Suprapubic skin (tissue), 4 donors: ENCODE results near the gene PDE9A. TPM values are rescaled to one million over a fixed set of nuclear protein-coding genes. Genes with fewer than 3 reads are reported as not detected.
A peak's percentile ranks its signal among the peaks of the same experiment; 100 is the strongest.
"Not testable (repeated sequence)": the region's sequence is repeated elsewhere in the genome, so short reads cannot be mapped to it uniquely, and the experiment has no call there.

Source experiments
- DNase-seq, 2 donors: peaks; one replicate each; pipeline ENCODE4 v3.0.0-alpha.2; 2019; ENCODE audit warnings: low spot score in 2 of 2
- H3K27ac ChIP-seq: fragments of 200-600 bp; sonication (generic); one replicate; pipeline ENCODE4 v1.5.1; 2019
- H3K27me3 ChIP-seq: fragments of 200-600 bp; sonication (generic); one replicate; pipeline ENCODE4 v1.5.1; 2019
- H3K36me3 ChIP-seq: fragments of 200-600 bp; sonication (generic); one replicate; pipeline ENCODE4 v1.5.1; 2019
- H3K4me1 ChIP-seq: fragments of 200-600 bp; sonication (generic); one replicate; pipeline ENCODE4 v1.5.1; 2019
- H3K4me3 ChIP-seq: fragments of 200-600 bp; sonication (generic); one replicate; pipeline ENCODE4 v1.5.1; 2019; ENCODE audit warnings: mild to moderate bottlenecking
- H3K9me3 ChIP-seq: fragments of 200-600 bp; sonication (generic); one replicate; pipeline ENCODE4 v1.5.1; 2019
- CTCF ChIP-seq, 2 donors: fragments of 200-600 bp in 1 of 2; fragments of 450-650 bp in 1 of 2; sonication (generic) in 1 of 2; IDR thresholded peaks; one replicate each; pipeline ENCODE4 v1.5.1; 2016 to 2019; ENCODE audit warnings: antibody characterized with exemption in 2 of 2, mild to moderate bottlenecking in 1 of 2, moderate library complexity in 1 of 2
- EP300 ChIP-seq: sonication (generic); formaldehyde crosslinking; IDR thresholded peaks from one replicate; pipeline ENCODE4 v1.6.1; 2017; ENCODE audit warnings: antibody characterized with exemption
- POLR2A ChIP-seq, 2 donors: fragments of 450-650 bp; IDR thresholded peaks; one replicate each; pipeline ENCODE4 v1.6.1; 2017; ENCODE audit warnings: antibody characterized with exemption in 2 of 2, mild to moderate bottlenecking in 2 of 2, moderate library complexity in 2 of 2
- POLR2AphosphoS5 ChIP-seq, 3 donors: sonication (generic); formaldehyde crosslinking; IDR thresholded peaks; one replicate each; pipeline ENCODE4 v1.6.1; 2017; ENCODE audit warnings: antibody characterized with exemption in 3 of 3
- WGBS: methylation state at CpG from one replicate; pipeline ENCODE4 v1.1.5; 2018; 5-methylcytosine and 5-hydroxymethylcytosine counted together
- total RNA-seq, 4 donors: library from RNA; depleted of rRNA; stranded (reverse); fragments of >200 nt; gene quantifications; one replicate each; pipeline ENCODE4 v1.1.0, GENCODE V29; 2016

The PDE9A gene
- total RNA-seq, 4 donors from 2014 or later: 4.5 to 12.0 (median 7.1) TPM

- Histone ChIP-seq H3K27ac (no peak overlapping the region), H3K4me1 (no peaks in the 10 kb centered on the region), H3K36me3 (no peaks in the 10 kb centered on the region), H3K4me3 (no peak overlapping the region), H3K9me3 (no peaks in the 10 kb centered on the region), H3K27me3 (no peaks in the 10 kb centered on the region)
- no peak for TF ChIP-seq EP300
- TF ChIP-seq CTCF (IDR thresholded peaks at IDR 0.05): no peak
- no peak for TF ChIP-seq POLR2AphosphoS5 (IDR thresholded peaks at IDR 0.05)
- TF ChIP-seq POLR2A (IDR thresholded peaks at IDR 0.05): no peak
- 90% methylated on average over 13 of the region's 13 CpGs for WGBS
- no peak for DNase-seq
These were observed 53.3 kb downstream of the PDE9A start for GRCh38 chr21:42706765-42707164.

- no peak for DNase-seq
- WGBS: 84% methylated on average over 6 of the region's 7 CpGs
- H3K4me3 ChIP-seq: no peak overlapping the region
- H3K9me3 ChIP-seq: no peaks in the 10 kb centered on the region
- H3K27me3 ChIP-seq: no peaks in the 10 kb centered on the region
- H3K36me3 ChIP-seq: no peaks in the 10 kb centered on the region
- H3K4me1 ChIP-seq: no peaks in the 10 kb centered on the region
- no peak overlapping the region for H3K27ac ChIP-seq
- TF ChIP-seq EP300 (no peak), CTCF (IDR thresholded peaks at IDR 0.05) (no peak), POLR2A (IDR thresholded peaks at IDR 0.05) (no peak), POLR2AphosphoS5 (IDR thresholded peaks at IDR 0.05) (no peak)
These were observed 53.9 kb downstream of the PDE9A start for GRCh38 chr21:42707207-42707830.

GRCh38 chr21:42708107-42708506, 54.7 kb downstream of the PDE9A start:
- H3K9me3 ChIP-seq: no peaks in the 10 kb centered on the region
- no peaks in the 10 kb centered on the region for H3K4me1 ChIP-seq
- 80% methylated on average over 7 of the region's 7 CpGs for WGBS
- TF ChIP-seq EP300 (no peak), POLR2A (IDR thresholded peaks at IDR 0.05) (no peak), POLR2AphosphoS5 (IDR thresholded peaks at IDR 0.05) (no peak), CTCF (IDR thresholded peaks at IDR 0.05) (no peak)
- H3K36me3 ChIP-seq: no peaks in the 10 kb centered on the region
- no peaks in the 10 kb centered on the region for H3K27me3 ChIP-seq
- H3K27ac ChIP-seq: no peak overlapping the region
- H3K4me3 ChIP-seq: no peak overlapping the region
- DNase-seq: no peak

GRCh38 chr21:42708916-42709315, 55.5 kb downstream of the PDE9A start:
- not testable (repeated sequence) for H3K27me3 ChIP-seq, H3K36me3 ChIP-seq, H3K9me3 ChIP-seq, H3K4me3 ChIP-seq, DNase-seq, H3K4me1 ChIP-seq, H3K27ac ChIP-seq
- 79% methylated on average over 1 of the region's 1 CpG for WGBS

- WGBS: 95% methylated on average over 4 of the region's 4 CpGs
- H3K4me3 ChIP-seq: no peak overlapping the region
- no peak overlapping the region for H3K27ac ChIP-seq
- no peak for TF ChIP-seq POLR2A (IDR thresholded peaks at IDR 0.05)
- no peak for TF ChIP-seq POLR2AphosphoS5 (IDR thresholded peaks at IDR 0.05)
- no peak for TF ChIP-seq CTCF (IDR thresholded peaks at IDR 0.05)
- TF ChIP-seq EP300: no peak
- no peaks in the 10 kb centered on the region for H3K27me3 ChIP-seq
- no peaks in the 10 kb centered on the region for H3K36me3 ChIP-seq
- no peaks in the 10 kb centered on the region for H3K9me3 ChIP-seq
- H3K4me1 ChIP-seq: no peaks in the 10 kb centered on the region
- no peak for DNase-seq
These were observed 58.2 kb downstream of the PDE9A start for GRCh38 chr21:42711667-42712066.

GRCh38 chr21:42715427-42715826, 62.0 kb downstream of the PDE9A start:
- not testable (repeated sequence) for H3K9me3 ChIP-seq, H3K27ac ChIP-seq, H3K27me3 ChIP-seq, H3K36me3 ChIP-seq, H3K4me1 ChIP-seq, H3K4me3 ChIP-seq
- WGBS: 93% methylated on average over 7 of the region's 7 CpGs
- peak in 1 of 2 donors; percentile 18 for DNase-seq
